OCI-LY7 (cell line): ENCODE results near the gene PHF14. TPM values are rescaled to one million over a fixed set of nuclear protein-coding genes. Genes with fewer than 3 reads are reported as not detected.

ENCODE experiments used
- BruUV-seq: library from RNA; stranded (reverse); fragments of 400-500 nt; replicated peaks from 2 replicates; lab custom pipeline; 2021; lab: Mats Ljungman, UMichigan
- CTCF ChIA-PET: fragments of 300-600 bp; sonication (Branson Sonifier 250); formaldehyde crosslinking; loops from one replicate; lab custom pipeline; 2022; ENCODE audit warnings: antibody characterized with exemption; ENCODE audit not compliant: unreplicated experiment; lab: Charles Lee
- POLR2A ChIA-PET: fragments of 300-600 bp; sonication (Branson Sonifier 250); formaldehyde crosslinking; loops from one replicate; lab custom pipeline; 2022; ENCODE audit warnings: antibody characterized with exemption; lab: Charles Lee
- DNase-seq: peaks from one replicate; pipeline ENCODE4 v3.0.0-alpha.2; 2015; ENCODE audit warnings: low spot score
- H2AFZ ChIP-seq: fragments of 200-600 bp; sonication (generic), shearing (Covaris generic); 2 replicates; pipeline ENCODE4 v1.6.1; 2014; ENCODE audit warnings: mild to moderate bottlenecking, antibody characterized with exemption, low read length, moderate library complexity
- H3K27ac ChIP-seq: fragments of 200-600 bp; sonication (generic); 2 replicates; pipeline ENCODE4 v1.5.1; 2014; ENCODE audit warnings: mixed run types, low read depth, mild to moderate bottlenecking, moderate library complexity, low read length, inconsistent platforms; ENCODE audit not compliant: poor library complexity, severe bottlenecking
- H3K36me3 ChIP-seq: fragments of 200-600 bp; sonication (generic); 2 replicates; pipeline ENCODE4 v1.6.1; 2014; ENCODE audit warnings: mild to moderate bottlenecking, antibody characterized with exemption, low read length, moderate library complexity, mixed read lengths; ENCODE audit not compliant: insufficient read depth
- H3K4me1 ChIP-seq: fragments of 200-600 bp; sonication (generic); 2 replicates; pipeline ENCODE4 v1.5.1; 2014; ENCODE audit warnings: mild to moderate bottlenecking, low read length; ENCODE audit not compliant: insufficient read depth, poor library complexity, severe bottlenecking
- H3K4me2 ChIP-seq: fragments of 200-600 bp; sonication (generic); 2 replicates; pipeline ENCODE4 v1.6.1; 2014; ENCODE audit warnings: mild to moderate bottlenecking, low read length
- H3K4me3 ChIP-seq: fragments of 200-600 bp; sonication (generic); 2 replicates; pipeline ENCODE4 v1.5.1; 2014; ENCODE audit warnings: mild to moderate bottlenecking, low read depth, low read length; ENCODE audit not compliant: poor library complexity, severe bottlenecking
- H3K79me2 ChIP-seq: fragments of 200-600 bp; sonication (generic); 2 replicates; pipeline ENCODE4 v1.6.1; 2016; ENCODE audit warnings: low read depth, mild to moderate bottlenecking, low read length, moderate library complexity, mixed read lengths; ENCODE audit not compliant: insufficient read depth
- H3K9me2 ChIP-seq: fragments of 200-600 bp; sonication (generic); 2 replicates; pipeline ENCODE4 v1.6.1; 2016; ENCODE audit warnings: mild to moderate bottlenecking, low read length, mixed read lengths; ENCODE audit not compliant: insufficient read depth
- H3K9me3 ChIP-seq: fragments of 200-600 bp; sonication (generic); 2 replicates; pipeline ENCODE4 v1.6.1; 2014; ENCODE audit warnings: mild to moderate bottlenecking, mixed run types, low read length, mixed read lengths
- H4K20me1 ChIP-seq: fragments of 200-600 bp; sonication (generic); 2 replicates; pipeline ENCODE4 v1.6.1; 2014; ENCODE audit warnings: mild to moderate bottlenecking, antibody characterized with exemption, low read length, moderate library complexity, mixed read lengths; ENCODE audit not compliant: insufficient read depth
- CTCF ChIP-seq: fragments of 200-600 bp; sonication (generic); conservative IDR thresholded peaks from 2 replicates; pipeline ENCODE4 v1.5.1; 2014; ENCODE audit warnings: mild to moderate bottlenecking, antibody characterized with exemption, low read length, moderate library complexity, mixed read lengths
- EZH2phosphoT487 ChIP-seq: fragments of 200-600 bp; sonication (generic); IDR thresholded peaks from 2 replicates; pipeline ENCODE4 v1.6.1; 2018; ENCODE audit warnings: low read depth, borderline replicate concordance, mild to moderate bottlenecking, mixed run types, antibody characterized with exemption, low read length, moderate library complexity, mixed read lengths
- intact Hi-C: fragments of 100-400 bp; cut with micrococcal nuclease; formaldehyde crosslinking; loops from one replicate; pipeline ENCODE4 v1.10.0; 2022; ENCODE audit not compliant: unreplicated experiment
- total RNA-seq, 2 experiments: library from RNA; depleted of rRNA in 1 of 2; stranded (reverse); fragments of >200 nt in 1 of 2; shearing (Covaris generic) in 1 of 2; gene quantifications; 2 replicates each; pipeline ENCODE4 v1.2.3, GENCODE V29; 2014 to 2022

PHF14 gene
- total RNA-seq, 2 experiments from 2014 or later: 39.9 to 55.5 TPM

DNA sequence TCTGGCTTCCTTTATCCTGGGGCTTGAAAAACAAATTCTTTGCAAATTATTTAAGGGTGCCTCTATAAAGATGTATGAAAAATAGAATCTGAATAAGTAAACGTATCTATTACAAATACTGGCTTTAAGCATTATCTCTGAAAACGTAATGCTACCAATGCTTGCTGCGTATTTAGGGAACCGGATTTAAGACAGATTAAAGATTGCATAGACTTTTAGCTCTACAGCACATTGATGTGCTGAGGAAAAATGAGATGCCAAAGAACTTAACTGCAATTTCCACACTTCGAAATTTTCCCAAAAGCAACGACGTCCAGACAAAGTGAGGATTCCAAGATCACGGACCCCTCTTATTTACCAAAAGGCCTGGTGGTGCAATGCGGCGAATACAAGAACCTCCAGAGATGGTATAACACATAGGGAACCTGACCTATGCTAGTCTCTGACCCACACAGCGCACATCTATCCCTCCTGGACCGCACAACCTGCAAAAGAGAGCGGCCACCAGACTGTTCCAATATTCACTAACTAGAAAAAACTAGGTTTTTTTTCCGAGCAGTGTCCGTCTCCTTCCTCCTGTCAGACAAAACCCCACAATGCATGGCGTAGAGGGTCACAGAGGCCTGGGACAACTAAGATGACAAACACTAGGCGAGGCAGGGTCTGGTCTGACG is 34.3 kb upstream of the PHF14 start:
- Histone ChIP-seq H3K4me3 (peak overlapping the region; percentile 96), H3K4me2 (peak overlapping the region; percentile 94), H3K79me2 (peaks cover 54% of the 10 kb centered on the region), H3K9me2 (no peaks in the 10 kb centered on the region), H3K9me3 (no peaks in the 10 kb centered on the region), H3K27ac (peak overlapping the region; percentile 79), H3K36me3 (peaks cover 40% of the 10 kb centered on the region), H2AFZ (peak overlapping the region; percentile 99; the same call in 1 of the 2 replicates), H4K20me1 (peaks cover 12% of the 10 kb centered on the region; the same call in 1 of the 2 replicates), H3K4me1 (peaks cover 29% of the 10 kb centered on the region)
- DNase-seq: peak; percentile 22
- TF ChIP-seq CTCF (no peak), EZH2phosphoT487 (no peak)
- intact Hi-C loops: no loop called here
- POLR2A ChIA-PET: interaction anchor here (0.6 to 2.7 kb wide), 7 partner anchors 9 to 119 kb away, joined by 3 to 29 read pairs (median 4); partner anchors contain the start of gene PHF14
- CTCF ChIA-PET: no interaction called here
- BruUV-seq: no TSS peak

GRCh38 chr7:10939911-10940703 is 33.6 kb upstream of the PHF14 start:
- Histone ChIP-seq H3K27ac (peak overlapping the region; percentile 79), H3K79me2 (peaks cover 49% of the 10 kb centered on the region), H3K9me3 (no peaks in the 10 kb centered on the region), H3K4me3 (peak overlapping the region; percentile 96), H3K4me1 (peaks cover 29% of the 10 kb centered on the region), H3K9me2 (no peaks in the 10 kb centered on the region), H4K20me1 (peaks cover 10% of the 10 kb centered on the region; the same call in 1 of the 2 replicates), H3K4me2 (peak overlapping the region; percentile 94), H2AFZ (peak overlapping the region; percentile 99), H3K36me3 (peaks cover 33% of the 10 kb centered on the region)
- peak; percentile 96 for DNase-seq
- CTCF ChIA-PET: no interaction called here
- intact Hi-C loops: loop anchor here (1.0 to 5.0 kb wide), 2 partner anchors 33 to 272 kb away; partner anchors contain the start of gene PHF14
- no TSS peak for BruUV-seq
- TF ChIP-seq CTCF: no peak
- no peak for TF ChIP-seq EZH2phosphoT487
- POLR2A ChIA-PET: interaction anchor here (0.6 to 2.7 kb wide), 13 partner anchors 9 to 118 kb away, joined by 3 to 29 read pairs (median 3); partner anchors contain the start of gene PHF14
